Activated T-cell treated with anti-CD3 and anti-CD28 coated beads, Interleukin-2, amount 50 U/mL, for 48 hours (primary cell): ENCODE results near the gene SAMD10.

Experiments
- DNase-seq, 2 experiments: peaks; one replicate each; pipeline ENCODE4 v3.0.0-alpha.2; 2020

The SAMD10 gene

DNA sequence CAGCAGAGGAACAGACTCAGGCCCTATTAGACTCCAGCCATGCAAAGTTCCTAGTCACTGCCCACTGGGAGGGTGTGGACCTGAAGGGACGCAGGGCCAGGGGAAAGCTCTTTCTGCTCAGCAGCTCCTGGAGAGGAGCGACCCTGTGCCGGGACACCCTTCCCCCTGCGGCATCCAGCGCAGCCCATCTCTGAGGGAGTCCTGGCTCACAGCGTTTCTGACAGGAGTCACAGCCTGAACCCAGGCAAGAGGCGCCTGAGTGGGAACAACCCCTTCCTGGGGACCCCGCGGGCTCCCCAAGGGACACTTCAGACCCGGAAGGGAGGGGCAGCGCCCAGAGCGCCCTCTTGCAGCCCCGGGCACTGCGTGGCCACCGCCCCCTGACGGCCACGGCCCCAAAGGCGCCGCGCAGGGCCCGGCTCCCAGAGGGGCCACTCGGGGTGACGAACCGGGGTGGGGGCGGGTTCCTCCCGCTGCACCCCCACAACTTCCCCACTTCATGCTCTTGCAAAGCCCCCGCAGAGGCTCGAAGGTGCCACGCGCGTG, 24.1 kb downstream of the SAMD10 start:
- peak; percentile 53 to 64 for DNase-seq

DNA sequence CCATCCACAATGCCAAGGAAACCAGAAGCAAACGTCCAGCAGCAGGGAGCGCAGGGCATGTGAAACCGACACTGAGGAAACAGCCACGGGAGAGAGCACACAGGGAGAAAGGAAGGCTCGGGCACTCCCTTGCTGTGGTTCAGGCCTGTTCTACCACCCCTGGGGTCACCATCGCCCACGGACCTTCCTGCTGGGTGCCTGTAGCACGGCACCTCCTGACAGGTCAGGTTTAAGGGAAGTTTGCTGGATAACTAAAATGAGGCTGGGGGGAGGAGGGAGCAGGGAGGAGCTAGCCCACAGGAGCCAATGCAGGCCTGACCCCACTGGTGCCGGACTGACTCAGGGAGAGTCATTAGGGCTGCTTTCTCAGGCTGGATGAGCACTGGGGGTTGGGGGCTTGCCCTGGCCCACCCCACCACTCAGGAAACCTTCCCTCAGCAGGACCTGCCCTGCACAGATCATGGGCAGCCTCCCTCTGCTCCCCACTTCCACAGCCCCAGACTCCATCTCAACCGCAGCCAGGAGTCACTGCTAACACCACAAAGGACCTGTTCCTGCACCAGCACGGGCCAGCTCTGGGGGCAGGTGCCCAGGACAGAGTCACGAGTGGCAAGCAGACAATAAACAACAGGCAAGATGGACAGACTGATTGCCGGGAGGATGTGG, 25.5 kb downstream of the SAMD10 start:
- no peak for DNase-seq

DNA sequence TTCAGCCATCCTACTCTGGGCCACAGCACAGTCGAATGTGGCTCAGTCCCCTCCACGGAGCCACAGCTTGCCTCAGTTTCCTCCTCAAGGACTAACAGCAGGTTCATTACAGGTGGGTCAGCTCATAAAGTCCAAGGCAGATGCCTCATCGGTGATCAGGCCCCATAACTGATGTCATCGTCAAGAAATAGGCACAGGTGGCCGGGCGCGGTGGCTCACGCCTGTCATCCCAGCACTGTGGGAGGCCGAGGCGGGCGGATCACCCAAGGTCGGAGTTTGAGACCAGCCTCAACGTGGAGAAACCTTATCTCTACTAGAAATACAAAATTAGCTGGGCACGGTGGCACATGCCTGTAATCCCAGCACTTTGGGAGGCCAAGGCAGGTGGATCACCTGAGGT, 26.7 kb downstream of the SAMD10 start:
- no peak for DNase-seq

DNA sequence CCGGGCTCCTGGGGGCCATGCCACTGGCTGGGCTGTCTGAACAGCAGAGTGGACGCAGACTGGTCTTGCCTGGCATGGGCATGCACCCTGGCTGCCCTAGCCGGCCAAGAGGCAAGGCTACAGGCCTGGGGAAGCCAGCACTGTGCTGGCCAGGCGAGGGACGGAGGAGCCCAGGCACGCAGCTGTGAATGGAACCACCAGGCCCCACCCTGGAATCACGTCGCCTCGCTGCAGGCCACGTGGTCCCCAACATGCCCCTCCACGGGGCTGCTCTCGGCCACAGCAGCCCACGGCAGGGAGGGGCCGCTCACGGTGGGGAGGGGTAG, 27.3 kb downstream of the SAMD10 start:
- no peak for DNase-seq

DNA sequence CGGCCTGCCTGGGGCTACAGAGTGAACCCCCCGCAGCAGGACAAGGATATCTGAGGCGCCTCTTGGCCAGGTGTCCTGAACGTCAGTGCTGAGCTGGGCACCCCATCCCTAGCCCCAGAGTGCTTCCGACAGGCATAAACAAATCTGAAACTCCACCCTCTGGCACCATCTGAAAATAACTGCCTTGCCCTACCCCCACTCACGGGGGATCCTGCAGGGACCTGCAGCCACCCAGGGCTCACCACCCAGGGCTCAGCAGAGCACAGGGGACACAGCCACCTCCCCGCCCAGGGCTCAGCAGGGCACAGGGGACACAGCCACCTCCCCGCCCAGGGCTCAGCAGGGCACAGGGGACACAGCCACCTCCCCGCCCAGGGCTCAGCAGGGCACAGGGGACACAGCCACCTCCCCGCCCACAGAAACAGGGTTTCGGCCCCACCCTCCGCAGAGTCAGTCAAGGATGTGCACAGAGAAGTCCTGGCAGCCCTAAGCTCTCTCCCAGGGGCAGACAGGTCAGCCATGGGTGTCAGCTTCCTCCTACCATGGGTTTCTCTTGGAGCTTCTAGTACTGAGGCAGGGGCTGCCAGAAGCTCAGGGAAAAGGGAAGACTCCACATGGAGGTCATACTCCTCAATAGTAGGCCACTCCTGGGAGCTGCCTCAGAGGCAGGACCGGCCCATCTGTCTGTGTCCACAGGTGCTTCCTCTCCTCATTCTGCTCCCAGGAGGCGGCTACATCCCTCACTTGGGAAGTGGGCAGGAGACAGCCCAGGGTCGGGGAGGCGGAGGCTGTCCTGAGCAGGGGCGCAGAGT, 27.8 kb downstream of the SAMD10 start:
- DNase-seq: no peak

DNA sequence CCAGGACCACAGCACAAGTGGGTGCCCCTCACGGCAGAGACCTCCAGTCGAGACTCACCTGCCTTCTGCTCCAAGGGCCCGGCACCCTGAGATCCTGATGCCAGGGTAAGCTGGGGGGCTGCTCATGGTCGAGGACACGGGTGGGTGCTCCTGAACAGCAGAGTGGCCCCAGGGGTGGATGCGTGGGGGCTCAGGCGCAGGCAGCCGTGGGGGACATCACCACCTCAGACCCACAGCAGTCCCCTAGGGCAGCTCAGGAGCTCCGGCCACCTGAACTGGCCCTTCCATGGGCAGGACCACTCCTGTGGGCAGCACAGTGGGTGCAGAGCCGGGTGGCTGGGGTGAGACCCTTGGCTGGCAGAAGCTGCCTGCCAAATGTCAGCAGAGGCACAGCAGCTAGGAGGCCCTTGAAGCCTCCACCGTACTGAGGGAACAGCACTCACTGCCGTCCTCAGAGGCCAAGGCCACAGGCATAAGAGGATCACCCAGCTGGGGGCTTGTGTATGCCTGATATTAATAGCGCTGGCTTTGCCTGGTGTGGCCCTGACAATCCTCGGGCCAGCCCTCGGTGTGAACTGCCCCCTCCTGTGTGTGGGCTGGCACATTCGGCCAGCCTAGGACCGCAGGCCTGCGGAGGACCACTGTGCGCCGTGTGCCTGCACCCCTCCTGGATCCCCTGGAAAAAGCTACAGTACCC, 28.6 kb downstream of the SAMD10 start:
- DNase-seq: no peak

DNA sequence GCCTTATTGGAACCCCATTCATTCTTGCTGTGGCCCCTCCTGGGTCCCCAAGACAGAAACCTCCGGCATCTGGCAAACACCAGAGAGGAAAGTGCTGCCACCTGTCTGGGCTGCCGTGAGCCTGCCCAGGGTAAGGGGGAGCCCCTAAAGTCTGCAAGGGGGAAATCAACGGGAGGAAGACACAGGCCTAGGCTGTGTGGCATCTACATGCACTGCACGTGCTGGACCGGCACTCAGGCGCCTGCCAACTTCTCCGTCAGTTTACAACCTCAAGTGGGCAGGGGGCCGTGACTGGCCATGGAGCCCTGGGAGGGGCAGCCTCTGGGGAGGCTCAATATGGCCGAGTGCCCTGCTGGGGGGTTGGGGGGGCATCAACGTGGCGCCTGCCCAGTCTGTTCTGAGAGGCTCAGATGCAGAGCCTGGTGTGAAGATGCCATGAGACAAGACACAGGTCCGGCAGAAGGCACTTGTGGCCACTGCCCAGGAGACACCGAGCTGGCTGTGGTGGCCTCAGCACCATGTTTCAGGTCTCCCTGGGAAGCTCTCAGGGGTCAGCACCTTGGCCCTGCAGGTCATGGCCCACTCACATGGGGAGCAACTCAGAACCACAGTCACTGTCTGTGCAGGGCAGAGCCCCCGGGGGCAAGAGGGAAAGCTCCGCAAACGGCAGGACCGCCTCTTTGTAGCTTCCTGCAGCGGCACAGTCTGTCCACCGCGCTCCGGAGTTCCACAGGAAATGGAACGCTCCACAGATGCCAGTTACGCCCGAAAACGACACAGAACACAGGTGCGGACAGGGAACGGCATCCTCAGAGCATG, 31.6 kb downstream of the SAMD10 start:
- DNase-seq: peak; percentile 45 to 53

DNA sequence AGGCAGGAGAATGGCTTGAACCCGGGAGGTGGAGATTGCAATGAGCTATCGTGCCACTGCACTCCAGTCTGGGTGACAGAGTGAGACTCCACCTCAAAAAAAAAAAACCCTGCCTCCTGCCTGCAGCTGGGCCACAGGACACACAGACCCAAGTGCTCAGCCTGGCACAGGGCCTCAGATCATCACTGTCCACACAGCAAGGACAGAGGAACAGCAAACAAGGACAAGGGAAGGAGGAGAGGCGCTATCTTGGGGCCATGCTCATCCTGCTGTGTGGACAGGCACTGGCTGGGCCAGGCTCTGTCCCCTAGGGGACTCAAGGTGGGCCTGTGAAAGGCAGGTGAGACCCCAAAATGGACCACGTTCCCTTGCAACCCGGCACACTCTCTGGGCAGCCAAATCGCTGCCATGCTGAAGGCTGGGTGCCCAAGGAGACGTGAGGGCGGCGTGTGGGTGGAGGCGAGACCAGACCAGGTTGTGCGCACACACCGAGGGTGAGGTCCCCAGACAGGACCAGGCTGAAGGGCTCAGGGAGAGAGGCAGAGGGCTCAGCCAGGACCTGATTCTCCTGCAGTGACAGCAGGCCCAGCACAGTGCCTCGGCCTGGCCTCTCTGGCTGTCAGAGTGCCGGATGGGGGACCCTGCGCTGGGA, 32.3 kb downstream of the SAMD10 start:
- no peak for DNase-seq

DNA sequence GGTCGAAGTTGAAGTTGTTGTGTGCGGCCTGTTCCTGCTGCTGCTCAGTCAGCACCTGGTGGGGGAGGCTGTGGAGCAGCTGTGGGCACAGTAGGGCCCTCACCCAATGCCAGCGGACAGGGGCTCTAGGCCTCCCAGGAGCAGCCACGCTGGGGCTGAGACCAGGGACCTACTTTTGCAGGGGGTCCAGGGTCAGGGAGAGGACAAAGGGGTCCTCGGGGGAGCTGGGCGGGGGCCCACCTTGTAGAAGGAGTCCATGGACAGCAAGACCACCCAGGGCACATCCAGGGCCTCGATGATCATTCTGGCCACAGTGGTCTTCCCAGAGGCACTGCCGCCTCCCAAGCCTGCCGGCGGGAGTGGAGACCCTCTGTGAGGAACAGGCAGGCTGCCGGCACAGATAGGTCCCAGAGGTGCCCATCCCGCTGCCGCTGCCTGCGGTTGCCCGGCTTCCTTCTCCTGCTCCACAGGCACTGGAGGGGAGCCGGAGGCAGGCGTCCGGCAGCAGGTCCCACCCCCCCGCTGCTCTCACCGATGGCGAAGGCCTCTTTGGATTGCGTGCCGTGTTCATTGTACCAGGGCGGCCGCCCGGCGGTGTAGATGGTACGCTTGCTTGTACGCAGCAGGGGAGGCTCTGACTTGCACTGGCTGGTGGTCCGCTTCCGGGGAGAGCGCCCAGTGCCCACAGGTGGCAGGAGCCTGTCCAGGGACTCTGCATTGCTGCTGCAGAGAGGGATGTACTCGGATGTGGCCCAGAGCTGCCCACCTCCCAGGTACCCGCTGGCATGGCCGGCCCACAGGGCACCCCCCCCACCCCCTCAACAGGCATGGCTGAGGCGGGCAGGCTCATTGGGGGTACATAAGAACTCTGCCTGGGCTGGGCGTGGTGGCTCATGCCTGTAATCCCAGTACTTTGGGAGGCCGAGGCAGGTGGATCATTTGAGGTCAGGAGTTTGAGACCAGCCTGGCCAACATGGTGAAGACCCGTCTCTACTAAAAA, 33.2 kb downstream of the SAMD10 start:
- DNase-seq: no peak

DNA sequence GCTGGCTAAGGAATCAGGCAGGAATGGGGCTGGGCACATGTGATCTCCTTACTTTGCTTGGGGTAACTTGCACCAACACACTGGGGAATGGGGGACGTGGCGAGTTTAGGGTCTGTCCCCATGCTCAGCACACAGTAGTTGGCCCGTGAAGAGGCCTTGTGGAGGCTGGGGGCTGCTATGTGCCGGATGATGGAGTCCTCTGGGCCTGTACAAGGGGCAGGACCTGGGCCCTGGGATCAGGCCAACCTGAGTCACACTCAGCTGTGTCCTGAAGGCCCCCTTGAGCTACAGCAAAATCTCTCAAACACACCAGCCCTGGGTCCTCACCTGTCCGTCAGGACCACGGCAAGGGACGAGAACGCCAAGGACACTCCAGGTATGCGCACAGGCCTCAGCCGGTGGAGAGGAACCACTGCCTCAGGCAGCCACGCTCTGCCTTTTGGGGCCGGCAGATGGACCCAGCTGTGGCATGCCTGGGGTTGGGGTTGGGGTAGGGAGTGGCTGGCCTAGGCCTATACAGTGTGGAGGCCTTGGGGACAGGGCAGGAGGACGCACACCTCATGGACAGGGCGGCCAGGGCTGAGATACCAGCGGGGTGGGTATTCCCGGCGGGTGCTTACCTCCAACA, 34.3 kb downstream of the SAMD10 start:
- no peak for DNase-seq

DNA sequence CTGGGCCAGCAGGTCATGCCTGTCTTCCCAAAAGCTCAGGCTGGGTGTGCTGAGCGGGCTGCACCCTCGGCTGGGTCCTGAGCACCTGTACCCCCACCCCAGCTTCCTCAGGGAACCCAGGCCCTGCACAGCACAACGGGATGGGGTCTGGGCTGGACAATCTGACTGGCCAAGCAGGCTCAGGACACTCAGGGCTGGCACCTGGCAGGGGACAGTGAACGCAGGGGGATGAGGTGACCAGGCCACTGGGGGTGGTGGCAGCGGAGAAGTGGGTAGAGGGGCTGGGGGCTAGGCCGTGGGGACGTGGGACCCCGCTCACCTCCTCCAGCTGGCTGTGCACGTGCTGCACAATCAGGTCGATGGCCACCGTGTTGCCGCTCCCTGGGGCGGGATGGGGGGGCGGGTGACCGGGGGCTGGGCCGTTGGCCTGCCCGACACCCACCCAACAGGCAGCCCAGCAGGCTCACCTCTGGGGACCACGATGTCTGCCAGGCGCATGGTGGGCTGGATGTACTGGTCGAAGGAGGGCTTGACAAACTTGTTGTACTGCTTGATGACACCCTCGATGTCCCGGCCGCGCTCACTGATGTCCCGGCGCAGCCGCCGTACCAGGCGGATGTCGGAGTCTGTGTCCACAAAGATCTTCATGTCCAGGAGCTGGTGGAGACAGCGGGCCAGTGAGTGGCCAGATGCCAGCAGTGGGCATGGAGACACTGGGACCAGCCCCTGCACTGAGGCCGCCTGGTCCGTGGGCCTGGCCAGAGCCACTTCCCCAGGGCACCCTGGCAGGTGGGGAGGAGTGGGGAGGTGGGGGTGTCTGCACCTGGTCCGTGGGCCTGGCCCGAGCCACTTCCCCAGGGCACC, 35.1 kb downstream of the SAMD10 start:
- no peak for DNase-seq

DNA sequence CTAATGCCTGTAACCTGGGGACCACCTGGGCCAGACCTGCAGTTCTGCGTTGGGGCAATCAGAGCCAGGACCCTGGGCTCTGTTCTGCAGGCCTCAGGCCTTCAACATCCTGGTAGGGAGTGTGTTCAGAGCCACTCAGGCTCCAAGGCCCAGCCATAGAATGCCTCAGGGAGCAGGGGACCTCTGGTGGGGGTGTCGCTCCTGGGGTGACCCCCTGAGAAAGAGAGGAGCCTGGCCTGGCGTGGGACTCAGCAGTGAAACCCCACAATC, 35.7 kb downstream of the SAMD10 start:
- no peak for DNase-seq

DNA sequence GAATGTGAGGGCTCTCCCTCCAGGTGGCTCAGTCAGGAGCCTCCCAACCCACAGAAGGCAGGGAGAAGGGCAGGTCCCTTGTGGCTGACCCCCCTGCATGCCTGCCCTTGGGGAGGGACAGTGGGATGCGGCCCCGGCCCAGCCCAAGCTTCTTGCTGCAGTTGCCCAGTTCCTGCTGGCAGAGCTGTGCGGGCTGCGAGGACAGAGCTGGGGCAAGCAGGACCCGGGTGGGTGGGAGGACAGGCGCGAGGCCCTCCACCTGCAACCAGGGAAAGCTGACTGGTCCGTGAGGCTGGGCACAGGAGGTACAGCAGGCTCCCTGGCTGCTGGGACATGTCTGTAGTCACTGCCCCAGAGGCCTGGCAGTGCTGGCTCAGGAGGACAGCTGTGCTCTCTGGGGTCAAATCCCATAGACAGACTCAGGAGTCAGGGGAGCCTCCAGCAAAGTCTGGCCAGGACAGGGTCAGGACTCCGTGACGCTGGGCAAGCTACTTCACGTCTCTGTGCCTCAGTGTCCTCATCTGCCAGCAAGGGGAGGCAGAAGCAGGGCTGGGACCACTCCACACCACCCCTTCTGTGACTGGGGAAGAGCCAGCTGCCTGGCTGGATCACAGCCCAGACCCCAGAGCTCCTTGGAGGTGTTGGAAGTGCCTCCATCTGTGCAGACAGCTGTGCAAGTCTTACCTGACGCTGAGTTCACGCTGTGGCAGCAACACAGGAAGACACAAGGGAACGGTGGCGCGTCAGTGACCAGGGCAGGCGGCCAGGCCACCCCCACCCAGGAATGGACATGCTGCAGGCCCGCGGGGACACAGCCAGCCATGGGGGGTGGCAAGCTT, 36.3 kb downstream of the SAMD10 start:
- DNase-seq: no peak

DNA sequence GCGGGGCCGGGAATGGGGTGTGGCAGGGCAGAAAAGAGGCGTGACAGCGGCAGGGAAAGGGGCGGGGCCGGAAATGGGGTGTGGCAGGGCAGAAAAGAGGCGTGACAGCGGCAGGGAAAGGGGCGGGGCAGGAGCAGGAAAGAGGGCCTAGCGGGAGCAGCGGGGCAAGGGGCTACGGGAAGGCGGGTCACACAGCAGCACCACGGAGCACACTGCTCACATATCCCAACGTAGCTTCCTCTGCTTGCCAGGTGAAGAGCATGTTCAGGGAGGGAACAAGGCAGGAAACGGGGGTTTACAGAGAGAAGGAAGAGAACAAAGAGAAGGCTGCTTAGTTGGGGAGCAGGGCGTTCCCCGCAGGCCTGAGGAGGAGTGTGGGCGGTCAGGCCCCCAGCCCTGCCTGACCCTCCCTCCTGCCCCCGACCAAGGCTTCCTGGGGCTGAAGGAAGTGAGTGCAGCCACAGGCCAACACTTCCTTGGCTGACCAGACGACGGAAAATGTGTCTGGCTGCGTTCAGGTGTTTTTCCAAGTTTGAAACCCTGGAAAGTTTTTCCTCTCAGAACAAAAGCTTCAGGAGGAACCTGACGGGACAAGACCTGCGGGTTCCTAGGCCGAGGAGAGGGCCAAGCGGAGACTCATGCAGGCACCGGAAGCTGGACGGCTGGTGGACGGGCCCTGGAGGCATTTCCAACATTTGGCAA, 37.0 kb downstream of the SAMD10 start:
- peak; percentile 71 to 77 for DNase-seq

DNA sequence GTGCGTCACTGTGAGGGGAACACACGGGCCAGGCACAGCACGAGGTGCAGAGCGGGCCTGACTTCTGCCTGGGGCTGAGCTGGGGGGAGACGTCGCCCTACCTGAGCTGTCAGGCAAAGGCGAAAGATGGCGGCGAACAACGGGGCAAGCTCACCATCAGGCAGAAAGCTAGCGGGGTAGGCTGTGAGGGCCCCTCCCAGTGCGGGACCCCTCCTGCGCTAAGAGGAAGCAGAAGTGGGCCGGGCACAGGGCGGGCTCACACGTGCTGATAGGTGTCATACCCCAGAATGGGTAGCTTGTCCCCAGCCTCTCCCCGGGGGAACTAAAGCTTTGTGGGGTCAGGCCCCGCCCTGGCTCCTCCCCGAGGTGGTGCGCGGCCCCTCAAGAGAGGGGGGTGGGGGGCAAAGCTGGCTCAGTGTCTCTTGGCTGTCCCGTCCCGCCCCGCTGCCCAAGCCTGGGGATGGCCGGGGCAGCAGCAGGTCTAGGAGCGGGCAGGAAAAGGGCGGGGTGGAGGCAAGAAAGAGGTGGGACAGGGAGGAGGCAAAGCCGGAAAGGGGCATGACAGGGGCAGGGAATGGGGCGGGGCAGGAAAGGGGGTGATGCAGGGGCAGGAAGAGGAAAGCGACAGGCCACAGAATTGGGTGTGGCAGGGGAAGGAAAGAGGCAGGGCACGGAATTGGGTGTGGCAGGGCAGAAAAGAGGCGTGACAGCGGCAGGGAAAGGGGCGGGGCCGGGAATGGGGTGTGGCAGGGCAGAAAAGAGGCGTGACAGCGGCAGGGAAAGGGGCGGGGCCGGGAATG, 38.0 kb downstream of the SAMD10 start:
- peak; percentile 75 to 79 for DNase-seq

DNA sequence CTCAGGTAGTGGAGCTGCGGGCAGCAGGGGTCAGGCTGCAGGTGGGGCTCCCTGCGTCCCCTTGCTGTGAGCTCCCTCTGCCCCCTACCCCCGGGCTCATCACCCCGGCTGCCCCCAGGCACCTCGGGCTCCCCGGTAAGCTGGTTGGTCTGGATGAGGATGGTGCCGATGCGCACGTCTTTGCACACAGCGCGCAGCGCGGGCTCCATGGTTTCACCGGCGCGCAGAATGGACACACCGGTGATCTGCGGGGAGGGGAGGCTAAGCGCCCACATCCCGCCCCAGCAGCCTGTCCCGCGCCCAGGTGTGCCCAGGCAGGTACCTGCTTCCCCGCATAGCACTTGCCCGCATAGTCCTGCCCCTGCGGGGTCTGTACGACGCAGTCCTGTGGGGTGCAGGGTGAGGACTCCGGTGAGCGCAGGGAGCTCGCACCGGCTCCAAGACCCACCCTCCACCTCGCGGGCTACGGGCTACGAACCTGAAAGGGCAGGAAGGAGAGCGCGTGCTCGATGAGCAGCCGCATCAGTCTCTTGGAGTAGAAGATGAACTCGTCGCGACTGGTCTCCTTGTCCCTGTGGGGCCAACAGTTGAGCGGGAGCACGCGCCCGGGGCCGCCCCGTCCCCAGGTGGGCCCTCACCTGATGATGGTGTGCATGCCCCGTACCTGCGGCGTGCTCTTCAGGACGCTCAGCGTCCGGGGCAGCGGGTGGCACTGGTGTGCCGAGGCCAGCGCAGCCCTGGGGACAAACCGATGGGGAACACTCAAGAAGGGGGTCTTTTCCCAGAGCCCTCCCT, 38.8 kb downstream of the SAMD10 start:
- no peak for DNase-seq
